ENCODE data around the gene CABLES1. TPM values are rescaled to one million over a fixed set of nuclear protein-coding genes. Genes with fewer than 3 reads are reported as not detected.

CABLES1 gene
- total RNA-seq, 1 donor from 2014 or later: 3.1 TPM

- peaks cover 11% of the 10 kb centered on the region for H3K4me1 Mint-ChIP-seq (ENCODE audit: low read depth, unreplicated experiment)
- H3K27ac Mint-ChIP-seq (ENCODE audit: unreplicated experiment): no peak overlapping the region
- no peak for DNase-seq
- no peaks in the 10 kb centered on the region for H3K36me3 Mint-ChIP-seq (ENCODE audit: unreplicated experiment)
- no peaks in the 10 kb centered on the region for H3K27me3 Mint-ChIP-seq (ENCODE audit: unreplicated experiment)
- H3K9me3 Mint-ChIP-seq (ENCODE audit: unreplicated experiment): no peaks in the 10 kb centered on the region
- H3K4me3 Mint-ChIP-seq (ENCODE audit: unreplicated experiment): no peak overlapping the region
- TF ChIP-seq CTCF (IDR thresholded peaks at IDR 0.05; ENCODE audit: partially characterized antibody, unreplicated experiment): no peak
These were observed 65.5 kb downstream of the CABLES1 start for GRCh38 chr18:23200756-23201155.

DNA sequence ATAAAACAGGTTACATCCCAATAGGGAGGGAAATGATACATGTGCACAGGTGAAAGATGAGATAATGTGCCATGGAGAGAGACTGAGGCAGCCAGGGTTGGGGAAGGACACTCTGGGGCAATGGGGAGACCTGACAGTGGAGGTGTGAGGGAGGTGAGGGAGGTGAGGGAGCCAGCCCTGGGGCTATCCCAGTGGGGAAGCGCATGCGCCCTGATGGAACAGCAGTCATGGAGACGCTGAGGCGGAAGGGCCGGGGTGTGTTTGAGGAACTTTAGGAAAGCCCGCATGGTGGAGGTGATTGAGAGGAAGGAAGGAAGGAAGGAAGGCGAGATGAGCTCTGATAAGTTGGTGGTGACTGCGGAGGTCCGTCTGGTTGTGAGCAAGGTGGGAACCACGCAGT lies 66.5 kb downstream of the CABLES1 start:
- Mint-ChIP-seq H3K36me3 (ENCODE audit: unreplicated experiment) (no peaks in the 10 kb centered on the region), H3K9me3 (ENCODE audit: unreplicated experiment) (no peaks in the 10 kb centered on the region)
- no peak for TF ChIP-seq CTCF (IDR thresholded peaks at IDR 0.05; ENCODE audit: partially characterized antibody, unreplicated experiment)

DNA sequence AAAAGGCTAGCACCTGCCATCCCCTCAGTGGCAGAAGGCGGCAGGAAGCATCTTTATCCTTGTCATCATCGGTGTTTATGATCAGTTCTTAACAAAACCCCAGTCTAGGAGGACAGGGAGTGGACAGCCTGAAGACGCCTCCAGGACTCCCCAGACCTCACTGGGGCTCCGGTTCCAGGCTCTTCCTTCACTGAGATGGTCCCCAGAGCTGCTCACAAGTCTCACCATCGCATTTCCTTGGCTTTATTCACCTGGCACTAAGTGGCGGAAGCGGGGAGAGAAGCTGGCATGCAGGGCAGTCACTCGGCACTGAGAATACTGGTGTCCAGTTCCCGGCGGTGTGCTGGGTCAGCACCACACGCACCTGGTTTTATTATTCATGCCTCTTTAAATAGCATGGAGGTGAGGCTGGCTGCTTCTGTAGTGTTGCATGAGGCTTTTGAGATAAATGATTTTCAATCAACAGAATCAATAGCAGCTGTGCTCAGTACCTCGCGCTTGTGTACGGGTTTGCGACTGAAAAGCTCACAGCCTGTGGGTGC lies 68.7 kb downstream of the CABLES1 start:
- Mint-ChIP-seq H3K36me3 (ENCODE audit: unreplicated experiment) (no peaks in the 10 kb centered on the region), H3K27ac (ENCODE audit: unreplicated experiment) (no peak overlapping the region), H3K4me3 (ENCODE audit: unreplicated experiment) (no peak overlapping the region), H3K4me1 (ENCODE audit: low read depth, unreplicated experiment) (peaks cover 11% of the 10 kb centered on the region), H3K27me3 (ENCODE audit: unreplicated experiment) (peaks cover 1% of the 10 kb centered on the region), H3K9me3 (ENCODE audit: unreplicated experiment) (peaks cover 2% of the 10 kb centered on the region)
- no peak for DNase-seq
- TF ChIP-seq CTCF (IDR thresholded peaks at IDR 0.05; ENCODE audit: partially characterized antibody, unreplicated experiment): no peak

More for the DNA sequence above, 66.5 kb downstream of the CABLES1 start:
- Mint-ChIP-seq H3K27me3 (ENCODE audit: unreplicated experiment) (no peaks in the 10 kb centered on the region), H3K27ac (ENCODE audit: unreplicated experiment) (no peak overlapping the region), H3K4me3 (ENCODE audit: unreplicated experiment) (no peak overlapping the region), H3K4me1 (ENCODE audit: low read depth, unreplicated experiment) (peaks cover 11% of the 10 kb centered on the region)
- DNase-seq: no peak

- no peak for DNase-seq
- no peak overlapping the region for H3K27ac Mint-ChIP-seq (ENCODE audit: unreplicated experiment)
- H3K9me3 Mint-ChIP-seq (ENCODE audit: unreplicated experiment): peaks cover 2% of the 10 kb centered on the region
- H3K4me3 Mint-ChIP-seq (ENCODE audit: unreplicated experiment): no peak overlapping the region
- no peaks in the 10 kb centered on the region for H3K36me3 Mint-ChIP-seq (ENCODE audit: unreplicated experiment)
- no peak for TF ChIP-seq CTCF (IDR thresholded peaks at IDR 0.05; ENCODE audit: partially characterized antibody, unreplicated experiment)
- peaks cover 1% of the 10 kb centered on the region for H3K27me3 Mint-ChIP-seq (ENCODE audit: unreplicated experiment)
- peaks cover 11% of the 10 kb centered on the region for H3K4me1 Mint-ChIP-seq (ENCODE audit: low read depth, unreplicated experiment)
These were observed 69.4 kb downstream of the CABLES1 start for GRCh38 chr18:23204589-23205235.

DNA sequence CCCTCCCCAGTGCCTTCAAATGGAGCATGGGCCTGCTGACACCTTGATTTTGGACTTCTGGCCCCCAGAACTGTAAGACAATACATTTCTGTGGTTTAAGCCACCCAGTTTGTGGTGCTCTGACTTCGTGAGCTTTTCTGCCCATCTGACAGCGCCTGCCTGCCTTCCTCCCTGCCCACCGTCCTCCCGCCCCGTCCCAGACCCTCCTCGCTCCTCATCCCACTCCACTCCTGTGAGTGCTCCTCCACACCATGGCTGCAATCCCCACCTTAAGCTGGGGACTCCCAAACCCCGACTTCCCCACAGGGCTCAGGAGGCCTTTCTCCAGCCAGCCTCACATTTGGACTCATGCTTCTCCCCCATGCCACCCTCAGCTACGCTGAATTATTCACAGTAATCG lies 70.7 kb downstream of the CABLES1 start:
- H3K4me3 Mint-ChIP-seq (ENCODE audit: unreplicated experiment): no peak overlapping the region
- no peak for DNase-seq
- H3K27me3 Mint-ChIP-seq (ENCODE audit: unreplicated experiment): peaks cover 1% of the 10 kb centered on the region
- H3K27ac Mint-ChIP-seq (ENCODE audit: unreplicated experiment): no peak overlapping the region
- H3K36me3 Mint-ChIP-seq (ENCODE audit: unreplicated experiment): no peaks in the 10 kb centered on the region
- peaks cover 2% of the 10 kb centered on the region for H3K9me3 Mint-ChIP-seq (ENCODE audit: unreplicated experiment)
- peaks cover 6% of the 10 kb centered on the region for H3K4me1 Mint-ChIP-seq (ENCODE audit: low read depth, unreplicated experiment)
- TF ChIP-seq CTCF (IDR thresholded peaks at IDR 0.05; ENCODE audit: partially characterized antibody, unreplicated experiment): no peak

Measured in glutamatergic neuron (in vitro differentiated cells).